Stimulated activated CD8-positive, alpha-beta memory T cell treated with anti-CD3 and anti-CD28 coated beads, Interleukin-4, amount 100 ng/mL, for 1 hour (primary cell): ENCODE results near the gene VSTM4.

Experiments used
- DNase-seq, 2 donors: peaks; one replicate each; pipeline ENCODE4 v3.0.0-alpha.2; 2020; ENCODE audit warnings: low read depth in 2 of 2, low spot score in 1 of 2

Gene VSTM4

DNA sequence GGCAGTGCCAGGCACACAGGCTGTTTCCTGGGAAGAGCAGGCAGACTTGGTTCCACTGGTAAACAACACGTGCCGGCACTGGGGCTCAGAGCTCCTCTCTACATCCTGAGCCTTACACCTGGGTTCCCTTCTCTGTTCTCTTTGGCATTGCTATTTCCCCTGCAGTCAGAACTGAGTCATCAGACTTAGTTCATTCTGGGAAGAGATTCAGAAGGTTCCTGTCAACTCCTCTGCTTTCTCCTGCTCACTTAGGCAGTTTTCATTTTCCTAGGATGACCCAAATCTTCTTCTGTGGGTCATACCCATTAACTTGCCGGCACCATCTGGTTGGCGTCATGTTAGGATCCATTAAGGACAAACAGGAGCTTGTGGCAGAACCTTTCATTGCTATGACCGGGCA, 142.3 kb downstream of the VSTM4 start:
- DNase-seq: no peak

DNA sequence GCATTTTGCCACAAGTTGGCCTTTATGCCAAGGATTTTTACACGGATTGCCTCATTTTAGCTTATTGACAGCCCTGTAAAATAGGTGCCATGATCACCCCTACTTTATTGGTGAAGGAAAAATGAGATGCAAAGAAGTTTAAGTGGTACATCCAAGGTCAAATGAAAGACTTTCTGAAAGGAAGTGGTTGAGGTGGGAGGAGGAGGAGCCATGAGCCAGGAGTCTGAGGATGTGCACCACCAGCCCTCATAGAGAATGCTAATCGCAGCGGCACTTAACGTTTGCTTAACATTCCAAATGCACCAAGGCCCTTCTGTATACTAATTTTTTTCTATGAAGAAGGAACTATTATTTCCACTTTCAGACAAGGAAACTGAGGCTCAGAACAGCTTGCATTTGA, 144.7 kb downstream of the VSTM4 start:
- DNase-seq: no peak

GRCh38 chr10:48970046-48970445, 145.3 kb downstream of the VSTM4 start:
- DNase-seq: no peak

GRCh38 chr10:48968036-48968435, 147.3 kb downstream of the VSTM4 start:
- no peak for DNase-seq

DNA sequence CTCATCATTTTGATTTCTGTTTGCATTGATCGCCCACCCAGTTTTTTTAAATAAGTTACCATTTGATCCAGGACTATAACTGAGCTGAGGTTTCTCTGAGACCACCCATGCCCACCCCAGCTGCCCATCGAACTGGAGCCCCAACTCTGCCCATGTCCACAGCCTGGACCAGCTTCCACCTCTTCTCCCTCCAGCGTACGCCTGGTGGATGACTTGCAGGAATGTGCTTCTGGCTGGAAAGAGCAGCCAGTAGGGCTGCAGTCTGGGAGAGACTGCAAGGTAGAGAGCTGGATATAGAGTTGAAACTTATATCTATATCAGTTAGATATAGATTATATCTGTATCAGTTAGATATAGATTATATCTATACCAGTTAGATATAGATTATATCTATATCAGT, 149.9 kb downstream of the VSTM4 start:
- no peak for DNase-seq
